Right ventricle myocardium superior (tissue), 1 donor: ENCODE measurements around the gene PITPNM1. TPM values are rescaled to one million over a fixed set of nuclear protein-coding genes. Genes with fewer than 3 reads are reported as not detected.
"Not testable (repeated sequence)": the region's sequence is repeated elsewhere in the genome, so short reads cannot be mapped to it uniquely, and the experiment has no call there.

ENCODE experiments used
- ATAC-seq: fragments of 200-7000 bp; cut with Tn5 transposase; one replicate; pipeline ENCODE4 v1.9.1; 2020; ENCODE audit warnings: mild to moderate bottlenecking; ENCODE audit not compliant: poor library complexity
- DNase-seq: peaks from one replicate; pipeline ENCODE4 v3.0.0-alpha.2; 2020
- intact Hi-C: fragments of 100-400 bp; cut with DNase I; formaldehyde crosslinking; loops from one replicate; pipeline ENCODE4 v1.11.2; 2022
- total RNA-seq: library from RNA; stranded (reverse); fragmentation: NEBNext Ultra II Directional; extraction: Animal tissue kit (Norgen Biotek cat#: 25700); gene quantifications from one replicate; pipeline ENCODE4 v1.2.1, GENCODE V29; 2021
- donor health status: DM: no; HTN: yes; CAD: no; lungs with severe emphysema.

PITPNM1 gene
- total RNA-seq, 1 donor from 2014 or later = 39.0 TPM

DNA sequence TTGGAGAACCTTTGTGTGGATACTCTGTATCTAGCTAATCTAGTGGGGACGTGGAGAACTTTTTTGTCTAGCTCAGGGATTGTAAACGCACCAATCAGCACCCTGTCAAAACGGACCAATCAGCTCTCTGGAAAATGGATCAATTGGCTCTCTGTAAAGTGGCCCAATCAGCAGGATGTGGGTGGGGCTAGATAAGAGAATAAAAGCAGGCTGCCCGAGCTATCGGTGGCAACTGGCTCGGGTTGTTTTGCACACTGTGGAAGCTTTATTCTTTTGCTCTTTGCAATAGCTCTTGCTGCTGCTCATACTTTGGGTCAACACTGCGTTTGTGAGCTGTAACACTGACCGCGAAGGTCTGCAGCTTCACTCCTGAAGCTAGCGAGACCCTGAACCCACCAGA, 28.5 kb downstream of the PITPNM1 start:
- DNase-seq, ATAC-seq, intact Hi-C loops: not testable (repeated sequence)

DNA sequence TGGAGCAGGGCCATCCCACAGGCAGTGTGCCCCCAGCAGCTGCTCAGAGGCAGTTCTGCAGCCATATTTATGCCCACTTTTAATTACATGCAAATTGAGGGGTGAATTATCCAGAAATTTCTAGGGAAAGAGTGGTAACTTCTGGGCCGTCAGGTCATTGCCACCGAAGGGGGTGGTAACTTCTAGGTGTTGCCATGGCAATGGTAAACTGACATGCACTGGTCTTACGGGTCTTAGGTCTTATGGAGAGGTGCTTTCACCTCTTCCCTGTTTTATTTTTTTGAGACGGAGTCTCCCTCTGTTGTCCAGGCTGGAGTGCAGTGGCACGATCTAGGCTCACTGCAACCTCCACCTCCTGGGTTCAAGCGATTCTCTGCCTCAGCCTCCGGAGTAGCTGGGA, 32.3 kb downstream of the PITPNM1 start:
- ATAC-seq = no peak
- intact Hi-C loops = no loop called here
- DNase-seq = no peak

DNA sequence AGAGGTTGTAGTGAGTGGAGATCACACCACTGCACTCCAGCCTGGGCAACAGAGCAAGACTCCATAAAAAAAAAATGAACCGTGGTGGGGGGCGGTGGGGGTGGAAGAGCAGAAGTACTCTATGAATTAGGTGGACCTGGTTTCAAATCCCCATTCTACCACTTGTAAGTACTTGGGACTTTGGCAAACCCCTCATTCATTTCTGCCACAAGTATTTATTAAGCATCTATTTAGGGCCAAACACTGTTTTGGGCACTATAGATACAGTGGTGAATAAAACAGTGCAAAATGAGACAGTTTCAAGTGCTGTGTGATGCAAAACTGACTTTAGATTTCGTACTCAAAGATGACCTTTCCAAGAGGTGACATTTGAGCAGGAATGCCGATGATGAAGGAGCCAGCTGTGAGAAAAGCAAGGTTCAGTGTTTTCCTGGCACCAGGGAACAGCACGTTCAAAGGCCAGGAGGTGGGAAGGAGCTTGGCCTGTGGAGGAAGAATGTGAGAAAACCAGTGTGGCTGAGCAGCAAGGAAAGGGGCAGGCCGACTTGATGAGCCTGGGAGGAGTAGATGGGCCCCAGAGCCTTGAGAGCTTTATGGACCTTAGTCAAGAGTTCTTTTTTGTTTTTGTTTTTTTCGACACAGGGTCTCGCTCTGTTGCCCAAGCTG, 34.7 kb downstream of the PITPNM1 start:
- DNase-seq (no peak), ATAC-seq (no peak)
- intact Hi-C loops = no loop called here

DNA sequence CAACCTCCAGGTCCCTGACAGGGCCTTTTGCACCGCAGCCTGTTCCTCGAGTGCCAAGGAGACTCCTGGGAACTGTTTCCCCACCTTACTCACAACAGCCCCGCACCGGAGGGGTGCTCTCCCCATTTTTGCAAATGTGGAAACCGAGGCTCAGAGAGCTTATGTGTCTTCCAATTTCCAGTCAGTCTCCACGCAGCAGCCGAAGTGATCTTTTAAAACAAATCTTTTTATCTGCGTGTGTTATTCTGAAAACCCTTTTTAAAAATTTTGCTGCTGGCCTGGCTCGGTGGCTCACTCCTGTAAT, 35.7 kb downstream of the PITPNM1 start:
- intact Hi-C loops = loop anchor here (2.0 to 5.0 kb wide), 2 partner anchors 38 to 69 kb away; partner anchors contain the start of genes CDK2AP2, PITPNM1 and PPP1CA
- ATAC-seq = no peak

DNA sequence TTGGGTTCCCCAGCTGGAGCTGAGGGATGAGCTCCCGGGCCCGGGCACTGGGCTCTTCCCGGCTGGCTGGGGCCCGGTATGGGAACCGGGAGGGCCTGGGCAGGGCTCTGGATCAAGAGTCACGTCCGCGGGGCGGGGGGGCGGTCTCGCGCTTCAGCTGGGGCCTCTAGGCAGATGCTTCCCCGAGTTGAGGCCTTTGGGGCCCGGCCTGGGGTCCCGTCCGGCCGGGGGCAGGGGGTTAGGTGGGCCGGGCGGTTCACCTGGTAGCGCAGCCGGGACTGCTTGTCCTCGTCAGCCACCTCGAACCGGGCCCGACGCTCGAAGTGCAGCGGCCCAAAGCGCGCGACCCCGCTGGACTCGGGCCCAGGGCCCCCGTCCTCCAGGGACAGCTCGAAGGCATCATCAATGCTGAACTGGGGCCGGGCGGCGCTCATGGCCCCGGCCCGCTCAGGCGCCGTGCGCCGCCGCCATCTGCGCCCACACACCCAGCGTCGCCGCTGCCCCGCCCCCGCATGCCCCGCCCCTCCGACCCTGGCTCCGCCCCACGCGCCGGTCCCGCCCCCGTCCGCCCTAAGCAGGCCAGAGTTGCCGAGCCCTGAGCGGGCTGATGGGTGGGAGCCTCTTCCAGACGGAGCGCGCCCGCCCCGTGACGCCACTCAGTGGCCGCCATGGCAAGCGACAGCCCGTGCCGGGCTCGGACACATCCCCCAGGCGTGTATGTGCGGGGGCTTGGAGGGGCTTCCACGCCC, 36.2 kb downstream of the PITPNM1 start, which contains the start of gene TMEM134:
TMEM134 (minus strand) TSS at position 493 of the 749 bp plus-strand sequence; CDS start at position 434, 59 bp downstream.
- ATAC-seq = peak; percentile 95
- intact Hi-C loops = loop anchor here (2.0 to 5.0 kb wide), 2 partner anchors 38 to 68 kb away; partner anchors contain the start of genes CDK2AP2, PITPNM1 and PPP1CA
- peak; percentile 97 for DNase-seq

More for the DNA sequence above, 35.7 kb downstream of the PITPNM1 start:
- DNase-seq = peak; percentile 34

DNA sequence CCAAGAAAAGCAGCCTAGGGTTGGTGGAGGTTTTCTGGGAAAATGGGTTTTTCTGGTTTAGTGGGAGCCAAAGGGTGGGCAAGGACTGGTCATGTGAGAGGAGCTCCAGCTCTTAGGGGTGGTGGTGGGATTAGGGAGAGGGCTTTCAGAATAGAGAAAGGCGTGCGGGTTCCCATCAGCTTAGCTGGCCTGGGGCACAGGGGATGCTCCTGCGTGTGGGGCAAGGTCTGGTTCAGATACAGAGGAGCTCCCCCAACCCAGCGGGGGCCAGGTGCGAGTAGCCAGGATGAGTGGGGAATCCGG, 36.8 kb downstream of the PITPNM1 start:
- ATAC-seq = no peak
- intact Hi-C loops = loop anchor here (2.0 to 5.0 kb wide), 2 partner anchors 39 to 68 kb away; partner anchors contain the start of genes CDK2AP2, PITPNM1 and PPP1CA
- no peak for DNase-seq

DNA sequence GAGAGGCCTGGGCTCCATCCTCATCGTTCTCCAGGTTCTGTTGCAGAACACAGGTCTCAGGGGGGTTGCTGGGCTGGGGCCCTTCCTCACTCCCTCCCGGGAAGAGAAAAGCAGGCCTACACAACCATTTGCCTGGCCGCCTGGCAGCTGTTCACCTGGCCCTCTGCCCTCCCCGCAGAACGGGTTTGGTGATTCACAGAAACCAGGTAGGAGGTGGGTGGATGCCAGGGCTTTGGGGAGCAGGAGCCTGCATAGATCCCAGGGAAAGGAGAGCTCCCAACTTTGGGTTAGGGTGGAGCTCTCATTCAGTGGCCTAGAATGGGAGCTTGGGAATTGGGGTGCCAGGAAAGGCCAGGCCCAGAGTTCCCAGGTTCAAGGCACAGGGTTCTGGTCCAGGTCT, 37.1 kb downstream of the PITPNM1 start:
- DNase-seq = peak; percentile 43
- no peak for ATAC-seq
- intact Hi-C loops = loop anchor here (2.0 to 5.0 kb wide), 2 partner anchors 39 to 67 kb away; partner anchors contain the start of genes CDK2AP2, PITPNM1 and PPP1CA

DNA sequence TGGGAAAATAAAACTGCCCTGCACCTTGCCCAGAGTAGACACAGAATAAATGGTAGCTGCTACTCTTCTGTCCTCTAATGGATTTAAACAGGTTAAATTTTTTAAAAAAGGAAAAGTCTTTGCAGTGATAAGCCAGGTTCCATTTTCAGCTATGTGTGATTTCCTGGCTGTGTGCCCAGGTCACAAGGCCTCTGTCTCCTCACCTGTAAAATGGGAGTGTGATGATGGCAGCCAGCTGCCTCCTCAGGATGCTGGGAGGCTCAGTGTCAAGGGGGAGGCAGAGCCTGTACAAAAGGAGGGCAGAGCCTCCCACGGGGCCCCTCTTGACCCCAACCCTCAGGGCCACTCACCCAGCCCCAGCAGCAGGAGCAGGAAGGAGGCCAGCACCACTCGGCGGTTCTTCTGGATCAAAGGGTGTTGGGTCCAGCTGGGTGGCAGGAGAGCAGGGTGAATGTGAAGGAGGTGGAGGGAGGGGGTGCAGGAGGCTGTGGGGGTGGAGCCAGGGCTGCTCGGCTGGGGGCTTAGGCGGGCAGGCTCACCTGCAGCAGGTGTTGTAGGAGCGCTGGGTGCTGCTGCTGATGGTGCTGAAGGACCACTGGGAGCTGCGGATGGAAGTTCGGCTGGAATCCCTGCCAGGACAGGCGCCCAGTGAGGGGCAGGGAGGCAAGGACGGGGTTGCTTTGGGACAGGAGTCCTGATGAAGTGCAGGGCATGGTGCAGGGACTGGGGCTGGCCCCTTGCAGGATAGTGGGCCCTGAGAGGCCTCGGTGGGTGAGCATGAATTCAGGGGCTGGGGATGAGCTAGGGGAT, 38.0 kb downstream of the PITPNM1 start:
- ATAC-seq (no peak), DNase-seq (peak; percentile 36)
- intact Hi-C loops = loop anchor here (5.0 kb wide), 1 partner anchor 40 kb away; the partner anchor contains the start of genes CDK2AP2 and PITPNM1

DNA sequence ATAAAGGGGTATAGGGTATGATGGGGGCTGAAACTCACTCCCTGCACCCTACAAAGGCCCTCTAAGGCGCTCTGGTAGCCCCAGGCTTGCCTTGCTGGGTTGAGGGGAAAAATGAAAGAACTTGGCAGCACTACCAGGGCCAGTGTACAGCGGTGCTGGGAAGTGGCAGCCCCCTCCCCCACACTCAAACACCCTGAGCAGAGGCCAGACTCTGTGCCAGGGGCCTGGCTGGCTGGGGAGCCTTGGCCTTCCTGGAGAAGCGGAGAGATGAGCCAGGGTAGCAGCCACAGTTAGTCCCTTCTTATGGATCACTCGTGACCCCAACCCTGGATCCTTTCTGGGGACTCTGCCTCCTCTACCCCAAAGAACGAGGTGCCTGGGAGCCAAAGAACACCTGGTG, 38.8 kb downstream of the PITPNM1 start:
- intact Hi-C loops = loop anchor here (5.0 kb wide), 1 partner anchor 41 kb away; the partner anchor contains the start of genes CDK2AP2 and PITPNM1
- no peak for ATAC-seq
- DNase-seq = peak; percentile 24

DNA sequence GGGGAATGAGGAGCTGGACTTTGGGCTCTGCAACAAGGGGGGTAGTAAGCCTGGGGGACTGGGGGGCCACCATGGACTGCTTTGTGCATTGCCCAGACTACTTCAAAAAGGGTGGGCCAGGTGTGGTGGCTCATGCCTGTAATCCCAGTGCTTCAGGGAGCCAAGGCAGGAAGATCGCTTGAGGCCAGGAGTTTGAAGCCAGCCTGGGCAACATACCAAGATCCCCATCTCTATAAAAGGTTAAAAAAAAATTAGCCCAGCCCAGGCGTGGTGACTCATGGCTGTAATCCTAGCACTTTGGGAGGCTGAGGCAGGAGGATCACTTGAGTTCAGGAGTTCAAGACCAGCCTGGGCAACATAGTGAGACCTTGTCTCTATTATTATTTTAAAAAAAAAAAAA, 39.6 kb downstream of the PITPNM1 start:
- peak; percentile 4 for DNase-seq
- intact Hi-C loops = loop anchor here (5.0 kb wide), 1 partner anchor 42 kb away; the partner anchor contains the start of genes CDK2AP2 and PITPNM1
- not testable (repeated sequence) for ATAC-seq

DNA sequence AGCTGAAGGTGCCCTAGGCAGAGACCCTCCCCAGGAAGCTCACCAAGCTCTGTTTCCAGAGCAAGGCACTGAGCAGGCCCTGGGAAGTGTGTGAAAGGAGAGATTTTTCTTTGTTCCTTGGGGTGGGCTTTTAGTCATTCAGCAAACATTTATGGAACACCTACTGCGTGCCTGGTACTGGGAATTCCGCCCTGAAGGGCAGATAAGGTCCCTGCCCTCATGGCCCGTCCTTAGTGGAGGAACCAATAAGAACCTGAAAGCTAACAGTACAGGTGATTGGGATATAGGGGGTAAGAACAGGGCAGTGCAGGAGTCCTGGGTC, 40.0 kb downstream of the PITPNM1 start:
- no peak for ATAC-seq
- intact Hi-C loops = loop anchor here (5.0 kb wide), 1 partner anchor 42 kb away; the partner anchor contains the start of genes CDK2AP2 and PITPNM1
- DNase-seq = no peak

DNA sequence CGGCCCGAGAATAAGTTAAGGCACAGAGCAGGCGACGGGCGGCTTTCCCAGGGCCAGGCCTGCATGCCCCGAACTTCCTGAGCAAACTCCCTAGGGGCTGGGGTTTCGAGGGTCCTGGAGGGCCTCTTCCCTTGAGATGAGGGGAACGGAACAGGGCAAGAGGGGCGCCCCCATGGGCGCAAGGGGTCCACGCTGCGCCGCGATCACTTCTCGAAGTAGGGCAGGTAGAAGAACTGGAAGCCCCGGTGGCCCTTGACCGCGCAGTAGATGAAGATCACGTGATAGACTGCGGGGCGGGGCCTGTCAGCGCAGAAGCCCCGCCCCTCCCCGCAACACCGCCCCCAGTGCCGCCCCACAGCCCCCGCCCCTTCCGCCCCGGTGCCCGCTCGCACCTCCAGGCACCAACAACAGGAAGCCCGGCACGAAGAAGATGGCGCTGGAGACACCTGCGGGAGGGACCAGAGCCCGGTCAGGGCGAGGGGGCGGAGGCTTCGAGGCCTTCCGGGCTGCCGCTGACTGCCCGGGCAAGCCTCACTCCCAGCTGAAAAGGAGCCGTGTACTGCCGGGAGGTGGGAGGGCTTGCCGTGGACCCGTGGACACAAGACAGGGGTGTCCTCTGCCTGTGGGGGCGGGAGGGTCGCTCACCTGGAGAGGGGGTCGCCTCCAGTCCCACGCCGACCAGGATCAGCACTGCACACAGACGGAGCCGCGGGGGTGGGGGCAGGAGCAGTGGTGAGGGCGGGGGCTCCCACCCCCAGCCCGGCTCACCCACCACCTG, 40.6 kb downstream of the PITPNM1 start:
- intact Hi-C loops = loop anchor here (5.0 kb wide), 1 partner anchor 43 kb away; the partner anchor contains the start of genes CDK2AP2 and PITPNM1
- peak; percentile 91 for DNase-seq

DNA sequence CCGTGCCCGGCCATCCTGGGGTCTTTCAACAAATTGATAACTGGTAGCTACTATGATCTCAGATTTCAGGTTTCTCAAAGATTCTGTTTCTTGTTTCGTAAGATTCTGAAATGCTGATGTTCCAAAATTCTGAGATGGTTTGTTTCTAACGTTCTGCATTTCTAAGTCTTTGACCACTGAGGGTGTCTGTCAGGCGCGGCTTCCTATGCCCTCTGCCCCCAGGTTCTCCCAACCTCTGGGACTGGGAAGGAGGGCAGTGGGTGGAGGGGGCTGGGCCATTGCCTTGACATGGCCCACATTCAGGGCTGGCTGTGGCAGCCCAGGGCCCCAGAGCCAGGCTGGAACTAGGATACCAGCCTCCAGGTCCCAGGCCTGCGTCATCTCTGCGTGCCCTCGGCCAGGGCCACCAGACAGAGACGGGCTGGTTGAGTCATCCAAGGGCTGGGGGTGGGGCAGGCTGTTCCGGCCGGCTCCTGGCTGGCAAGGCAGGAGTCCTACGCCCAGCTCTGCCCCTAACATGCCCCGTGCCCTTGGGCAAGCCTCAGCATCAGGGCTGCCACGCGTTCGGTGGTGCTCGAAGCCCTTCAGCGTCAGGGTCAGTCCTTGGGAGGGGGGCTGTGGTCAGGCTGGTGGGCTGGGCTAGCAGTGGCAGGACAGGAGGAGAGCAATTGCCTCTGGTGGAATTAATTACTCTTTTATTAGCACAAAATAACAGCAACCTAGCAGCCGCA, 41.3 kb downstream of the PITPNM1 start:
- peak; percentile 28 for ATAC-seq
- DNase-seq = peak; percentile 77
- intact Hi-C loops = no loop called here

More for the DNA sequence above, 40.6 kb downstream of the PITPNM1 start:
- ATAC-seq = peak; percentile 75

DNA sequence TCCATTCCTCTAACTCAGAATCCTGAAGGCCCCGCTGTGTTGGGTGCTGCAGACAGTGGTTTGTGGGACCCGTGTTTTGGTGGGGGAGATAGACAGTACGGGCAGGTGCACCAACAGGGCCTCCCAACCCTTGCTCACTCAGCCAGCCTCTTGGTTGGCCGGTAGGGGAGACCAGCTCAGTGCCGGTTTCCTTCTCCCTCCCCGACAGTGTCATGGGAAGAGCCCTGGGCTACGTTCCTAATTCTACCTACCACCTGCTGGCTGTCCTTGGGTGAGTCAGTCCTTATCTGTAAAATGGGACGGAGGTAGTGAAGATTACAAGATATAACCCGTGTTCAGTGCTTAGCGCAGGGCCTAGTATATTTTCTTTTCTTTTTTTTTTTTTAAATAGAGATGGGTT, 42.0 kb downstream of the PITPNM1 start:
- ATAC-seq = no peak
- peak; percentile 20 for DNase-seq
- intact Hi-C loops = no loop called here

DNA sequence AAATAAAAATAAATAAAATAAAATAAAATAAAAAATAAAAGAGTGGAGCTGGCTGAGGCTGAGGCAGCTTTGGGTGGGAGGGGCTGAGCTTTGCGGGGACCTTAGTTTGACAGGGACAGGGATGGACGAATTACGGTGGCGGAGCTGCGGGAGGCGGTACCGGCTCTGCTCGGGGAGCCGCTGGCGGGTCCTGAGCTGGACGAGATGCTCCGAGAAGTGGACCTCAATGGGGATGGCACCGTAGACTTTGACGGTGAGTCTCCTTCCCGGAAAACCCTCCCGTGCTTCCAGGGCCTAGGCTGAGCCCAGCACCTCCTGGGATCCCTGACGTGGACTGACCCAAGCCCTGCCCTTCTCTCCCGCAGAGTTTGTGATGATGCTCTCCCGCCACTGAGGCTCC, 46.9 kb downstream of the PITPNM1 start:
- DNase-seq (peak; percentile 30), ATAC-seq (no peak)
- intact Hi-C loops = no loop called here

DNA sequence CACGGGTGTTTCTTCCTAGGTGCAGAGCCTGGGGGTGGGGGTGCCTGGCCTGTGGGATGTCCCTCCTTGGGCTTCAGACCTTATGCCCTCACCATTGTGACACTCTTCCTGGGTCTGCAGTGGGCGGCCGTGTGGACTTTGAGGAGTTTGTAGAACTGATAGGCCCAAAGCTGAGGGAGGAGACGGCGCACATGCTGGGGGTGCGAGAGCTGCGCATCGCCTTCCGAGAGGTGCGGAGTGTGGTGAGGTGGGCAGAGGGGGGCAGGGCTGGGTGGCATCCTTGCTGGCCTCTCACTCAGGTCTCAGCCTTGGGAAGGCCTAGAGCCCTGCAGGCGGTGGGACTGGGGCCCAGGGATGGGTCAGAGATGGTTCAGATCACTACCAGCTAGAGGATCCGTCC, 47.7 kb downstream of the PITPNM1 start:
- intact Hi-C loops = no loop called here
- ATAC-seq = no peak
- DNase-seq = peak; percentile 26

DNA sequence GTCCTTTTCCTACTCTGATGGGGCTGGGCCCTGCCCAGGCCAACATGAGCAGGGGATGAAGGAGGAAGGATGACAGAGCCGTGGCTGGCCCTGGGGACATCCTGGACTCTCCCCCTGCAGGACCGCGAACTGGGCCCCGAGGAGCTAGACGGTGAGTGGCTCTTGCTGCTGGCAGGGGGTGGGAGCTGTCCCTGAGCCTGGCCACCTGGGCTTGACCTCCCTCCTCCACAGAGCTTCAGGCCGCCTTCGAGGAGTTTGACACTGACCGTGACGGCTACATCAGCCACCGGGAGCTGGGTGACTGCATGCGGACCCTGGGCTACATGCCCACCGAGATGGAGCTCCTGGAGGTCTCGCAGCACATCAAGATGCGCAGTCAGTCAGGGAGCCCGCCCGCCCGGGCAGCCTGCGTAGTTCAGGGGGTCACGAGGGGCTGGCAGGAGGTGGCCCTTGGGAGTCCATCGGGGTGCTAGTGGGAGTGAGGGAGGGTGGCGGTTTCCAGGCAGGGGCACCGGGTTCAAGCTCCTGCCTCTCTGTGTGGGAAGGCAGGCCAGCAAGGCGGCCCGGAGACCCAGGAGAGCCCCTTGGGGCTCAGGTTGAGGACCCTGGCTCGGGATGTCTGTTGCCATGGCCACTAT, 49.0 kb downstream of the PITPNM1 start:
- DNase-seq = peak; percentile 31

More for the DNA sequence above, 49.0 kb downstream of the PITPNM1 start:
- ATAC-seq = no peak
- intact Hi-C loops = no loop called here
